ENCODE measurements around the gene C19orf44.
"Not testable (repeated sequence)": the region's sequence is repeated elsewhere in the genome, so short reads cannot be mapped to it uniquely, and the experiment has no call there.

DNA sequence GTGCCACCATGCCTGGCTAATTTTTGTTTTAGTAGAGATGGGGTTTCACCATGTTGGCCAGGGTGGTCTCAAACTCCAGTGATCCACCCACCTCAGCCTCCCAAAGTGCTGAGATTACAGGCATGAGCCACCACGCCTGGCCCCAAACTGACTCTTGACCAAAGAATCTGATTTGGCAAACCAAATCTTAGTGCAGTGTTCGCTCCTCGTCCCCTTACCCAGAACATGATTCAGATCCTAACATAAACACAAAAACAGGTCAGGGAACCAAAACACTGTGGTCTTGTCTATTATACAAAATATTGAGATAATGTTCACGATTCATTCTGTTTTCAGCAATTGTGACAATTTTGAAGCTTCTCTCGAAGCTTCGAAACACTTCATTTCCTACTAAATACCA lies 55.7 kb downstream of the C19orf44 start:
- TF ChIP-seq POLR2A (IDR thresholded peaks at IDR 0.05); POLR2AphosphoS5 (IDR thresholded peaks at IDR 0.05; ENCODE audit: insufficient read depth in 1 of 2, low read depth in 1 of 2): not testable (repeated sequence)
- TF ChIP-seq, protein P1, sequence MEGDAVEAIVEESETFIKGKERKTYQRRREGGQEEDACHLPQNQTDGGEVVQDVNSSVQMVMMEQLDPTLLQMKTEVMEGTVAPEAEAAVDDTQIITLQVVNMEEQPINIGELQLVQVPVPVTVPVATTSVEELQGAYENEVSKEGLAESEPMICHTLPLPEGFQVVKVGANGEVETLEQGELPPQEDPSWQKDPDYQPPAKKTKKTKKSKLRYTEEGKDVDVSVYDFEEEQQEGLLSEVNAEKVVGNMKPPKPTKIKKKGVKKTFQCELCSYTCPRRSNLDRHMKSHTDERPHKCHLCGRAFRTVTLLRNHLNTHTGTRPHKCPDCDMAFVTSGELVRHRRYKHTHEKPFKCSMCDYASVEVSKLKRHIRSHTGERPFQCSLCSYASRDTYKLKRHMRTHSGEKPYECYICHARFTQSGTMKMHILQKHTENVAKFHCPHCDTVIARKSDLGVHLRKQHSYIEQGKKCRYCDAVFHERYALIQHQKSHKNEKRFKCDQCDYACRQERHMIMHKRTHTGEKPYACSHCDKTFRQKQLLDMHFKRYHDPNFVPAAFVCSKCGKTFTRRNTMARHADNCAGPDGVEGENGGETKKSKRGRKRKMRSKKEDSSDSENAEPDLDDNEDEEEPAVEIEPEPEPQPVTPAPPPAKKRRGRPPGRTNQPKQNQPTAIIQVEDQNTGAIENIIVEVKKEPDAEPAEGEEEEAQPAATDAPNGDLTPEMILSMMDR (IDR thresholded peaks at IDR 0.05) = not testable (repeated sequence)

Data from vagina (tissue), 2 donors.